NCI-H1694 (cell line): ENCODE measurements around the gene BEGAIN.

Experiments used
- DNase-seq: peaks from one replicate; lab custom pipeline; 2025; lab: John Stamatoyannopoulos, UW

The BEGAIN gene

GRCh38 chr14:100581228-100582145 is 5.7 kb downstream of the BEGAIN start:
- no peak for DNase-seq

- DNase-seq: no peak
Measured at GRCh38 chr14:100580316-100581227, 6.6 kb downstream of the BEGAIN start.

GRCh38 chr14:100578552-100578951 is 8.7 kb downstream of the BEGAIN start:
- no peak for DNase-seq

- DNase-seq: no peak
Measured at GRCh38 chr14:100577986-100578431, 9.2 kb downstream of the BEGAIN start.

- DNase-seq: no peak
Measured at GRCh38 chr14:100577321-100577985, 9.8 kb downstream of the BEGAIN start.

- no peak for DNase-seq
Measured at GRCh38 chr14:100576091-100577085, 10.8 kb downstream of the BEGAIN start.

GRCh38 chr14:100575266-100575995 is 11.8 kb downstream of the BEGAIN start:
- DNase-seq: no peak

- no peak for DNase-seq
Measured at GRCh38 chr14:100574642-100575031, 12.6 kb downstream of the BEGAIN start.

GRCh38 chr14:100573757-100574641 is 13.2 kb downstream of the BEGAIN start:
- no peak for DNase-seq

- no peak for DNase-seq
Measured at GRCh38 chr14:100573002-100573756, 14.0 kb downstream of the BEGAIN start.

GRCh38 chr14:100572543-100572942 is 14.7 kb downstream of the BEGAIN start:
- no peak for DNase-seq

- no peak for DNase-seq
Measured at GRCh38 chr14:100571837-100572236, 15.4 kb downstream of the BEGAIN start.

- no peak for DNase-seq
Measured at GRCh38 chr14:100570726-100571454, 16.3 kb downstream of the BEGAIN start.

- no peak for DNase-seq
Measured at GRCh38 chr14:100569734-100570286, 17.4 kb downstream of the BEGAIN start.

- no peak for DNase-seq
Measured at GRCh38 chr14:100568998-100569733, 18.1 kb downstream of the BEGAIN start.

- DNase-seq: no peak
Measured at GRCh38 chr14:100568164-100568997, 18.8 kb downstream of the BEGAIN start.
